OCI-LY3 (cell line): ENCODE results near the gene GIMAP4.

ENCODE experiments used
- H2AFZ ChIP-seq: fragments of 200-600, 300-600 bp; shearing (Covaris generic); 2 replicates; pipeline ENCODE4 v1.6.0; 2014; ENCODE audit warnings: antibody characterized with exemption, low read depth, low read length
- H3K27ac ChIP-seq: fragments of 200-600, 300-600 bp; sonication (generic); 2 replicates; pipeline ENCODE4 v1.5.1; 2014; ENCODE audit warnings: mild to moderate bottlenecking, low read length, moderate library complexity, mixed read lengths
- H3K27me3 ChIP-seq: fragments of 200-600, 300-600 bp; sonication (generic); 2 replicates; pipeline ENCODE4 v1.6.1; 2014; ENCODE audit warnings: low read depth, low read length, mixed read lengths
- H3K36me3 ChIP-seq: fragments of 200-600, 300-600 bp; sonication (generic); replicated peaks from 2 replicates; pipeline ENCODE3; 2014; ENCODE audit warnings: low read depth, low read length, mixed read lengths
- H3K4me1 ChIP-seq: fragments of 300-600, 200-600 bp; sonication (generic); 2 replicates; pipeline ENCODE4 v1.6.1; 2014; ENCODE audit warnings: low read length, mixed read lengths
- H3K4me2 ChIP-seq: fragments of 200-600, 300-600 bp; sonication (generic); 2 replicates; pipeline ENCODE4 v1.6.1; 2014; ENCODE audit warnings: low read length, mixed read lengths
- H3K4me3 ChIP-seq: fragments of 300-600, 200-600 bp; sonication (generic); 2 replicates; pipeline ENCODE4 v1.5.1; 2014; ENCODE audit warnings: antibody characterized with exemption, mild to moderate bottlenecking, low read length, moderate library complexity
- H3K79me2 ChIP-seq: fragments of 300-600, 200-600 bp; shearing (Covaris generic); 2 replicates; pipeline ENCODE4 v1.6.1; 2014; ENCODE audit warnings: mild to moderate bottlenecking, low read length, mixed read lengths
- H3K9ac ChIP-seq: fragments of 300-600, 200-600 bp; shearing (Covaris generic); 2 replicates; pipeline ENCODE4 v1.6.0; 2014; ENCODE audit warnings: mild to moderate bottlenecking, low read length, moderate library complexity
- H3K9me3 ChIP-seq: fragments of 200-600, 300-600 bp; shearing (Covaris generic); 2 replicates; pipeline ENCODE4 v1.6.1; 2014; ENCODE audit warnings: low read length, mixed read lengths; ENCODE audit not compliant: insufficient read depth
- H4K20me1 ChIP-seq: fragments of 200-600, 300-600 bp; sonication (generic); 2 replicates; pipeline ENCODE4 v1.6.1; 2016; ENCODE audit warnings: low read length, mixed read lengths; ENCODE audit not compliant: insufficient read depth
- CTCF ChIP-seq: fragments of 200-600, 300-600 bp; sonication (generic); IDR thresholded peaks from 2 replicates; pipeline ENCODE4 v1.5.1; 2014; ENCODE audit warnings: antibody characterized with exemption, low read length, low read depth
- EZH2phosphoT487 ChIP-seq: fragments of 200-600 bp; shearing (Covaris generic); IDR thresholded peaks from 2 replicates; pipeline ENCODE4 v1.6.1; 2018; ENCODE audit warnings: antibody characterized with exemption, mixed run types, low read depth

Gene GIMAP4

GRCh38 chr7:150565239-150565638, 2.0 kb upstream of the GIMAP4 start:
- peaks cover 17% of the 10 kb centered on the region for H3K27me3 ChIP-seq
- H3K9me3 ChIP-seq = no peaks in the 10 kb centered on the region
- no peak overlapping the region for H3K4me2 ChIP-seq
- no peaks in the 10 kb centered on the region for H3K79me2 ChIP-seq
- no peaks in the 10 kb centered on the region for H3K36me3 ChIP-seq
- no peaks in the 10 kb centered on the region for H4K20me1 ChIP-seq
- TF ChIP-seq EZH2phosphoT487 (no peak), CTCF (no peak)
- no peaks in the 10 kb centered on the region for H3K4me1 ChIP-seq
- no peak overlapping the region for H3K4me3 ChIP-seq
- H3K9ac ChIP-seq = no peak overlapping the region
- H2AFZ ChIP-seq = no peak overlapping the region
- H3K27ac ChIP-seq = no peak overlapping the region

GRCh38 chr7:150566123-150566522, 1.1 kb upstream of the GIMAP4 start:
- no peaks in the 10 kb centered on the region for H4K20me1 ChIP-seq
- TF ChIP-seq CTCF = no peak
- TF ChIP-seq EZH2phosphoT487 = no peak
- H3K4me1 ChIP-seq = no peaks in the 10 kb centered on the region
- no peaks in the 10 kb centered on the region for H3K36me3 ChIP-seq
- peaks cover 17% of the 10 kb centered on the region for H3K27me3 ChIP-seq
- no peak overlapping the region for H2AFZ ChIP-seq
- H3K4me3 ChIP-seq = no peak overlapping the region
- no peak overlapping the region for H3K9ac ChIP-seq
- no peaks in the 10 kb centered on the region for H3K79me2 ChIP-seq
- no peaks in the 10 kb centered on the region for H3K9me3 ChIP-seq
- H3K27ac ChIP-seq = no peak overlapping the region
- H3K4me2 ChIP-seq = no peak overlapping the region

- Histone ChIP-seq H3K36me3 (no peaks in the 10 kb centered on the region), H3K27me3 (peaks cover 17% of the 10 kb centered on the region), H3K79me2 (no peaks in the 10 kb centered on the region), H3K27ac (no peak overlapping the region), H3K4me2 (no peak overlapping the region), H3K4me3 (no peak overlapping the region), H4K20me1 (no peaks in the 10 kb centered on the region), H3K9me3 (no peaks in the 10 kb centered on the region), H3K9ac (no peak overlapping the region), H2AFZ (no peak overlapping the region), H3K4me1 (no peaks in the 10 kb centered on the region)
- no peak for TF ChIP-seq CTCF
Observed at GRCh38 chr7:150566572-150566971, 618 bp upstream of the GIMAP4 start.

- Histone ChIP-seq H3K79me2 (no peaks in the 10 kb centered on the region), H3K4me1 (no peaks in the 10 kb centered on the region), H3K4me2 (no peak overlapping the region), H4K20me1 (no peaks in the 10 kb centered on the region), H3K9me3 (no peaks in the 10 kb centered on the region), H3K27me3 (peaks cover 12% of the 10 kb centered on the region), H2AFZ (no peak overlapping the region), H3K36me3 (no peaks in the 10 kb centered on the region), H3K9ac (no peak overlapping the region), H3K27ac (no peak overlapping the region), H3K4me3 (no peak overlapping the region)
- TF ChIP-seq EZH2phosphoT487 = no peak
- no peak for TF ChIP-seq CTCF
Observed at GRCh38 chr7:150567871-150568301, 696 bp downstream of the GIMAP4 start.
